HG02610 (cell line): ENCODE data around the gene SYT9.

Experiments used
- ATAC-seq: cut with Tn5 transposase; IDR thresholded peaks from one replicate; pipeline ENCODE4 v1.9.1; 2021; ENCODE audit warnings: mild to moderate bottlenecking, moderate library complexity; ENCODE audit not compliant: unreplicated experiment

Gene SYT9

DNA sequence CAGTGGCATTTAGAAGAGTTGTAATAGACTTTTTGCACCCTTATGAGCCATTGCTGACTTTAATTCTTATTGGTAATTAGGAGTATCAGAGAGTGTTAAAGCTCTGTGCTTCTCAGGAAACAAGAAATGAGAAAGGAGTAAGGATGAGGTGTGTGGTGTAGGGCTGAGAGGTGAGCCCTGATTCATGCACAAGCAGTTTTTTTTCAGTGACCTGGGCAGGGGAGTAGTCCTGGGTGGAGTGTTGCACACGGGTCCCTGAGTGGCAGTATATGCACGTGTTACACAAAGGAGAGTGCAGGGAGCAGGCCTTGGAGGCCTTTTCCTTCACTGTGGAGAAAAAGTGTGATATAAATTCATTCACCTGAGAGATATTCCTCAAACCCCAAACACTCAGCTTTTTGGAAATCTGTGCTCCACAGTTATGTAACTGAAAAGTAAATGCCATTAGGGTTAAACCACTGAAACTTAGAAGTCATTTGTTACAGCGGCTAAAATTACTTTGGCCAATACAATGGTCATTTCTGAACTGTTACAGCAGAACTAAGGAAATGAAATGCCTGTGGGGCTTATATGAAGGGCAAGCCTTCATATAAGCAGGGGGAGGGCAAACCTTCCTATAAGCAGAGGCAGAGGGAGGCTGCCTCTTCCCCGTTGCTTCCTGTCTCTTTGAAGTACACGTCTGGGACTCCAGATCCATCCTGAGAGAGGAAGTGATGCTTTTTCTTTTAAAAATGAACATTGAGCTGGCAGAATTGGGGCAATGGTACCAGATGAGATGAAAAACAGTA is 171.0 kb downstream of the SYT9 start:
- no peak for ATAC-seq

DNA sequence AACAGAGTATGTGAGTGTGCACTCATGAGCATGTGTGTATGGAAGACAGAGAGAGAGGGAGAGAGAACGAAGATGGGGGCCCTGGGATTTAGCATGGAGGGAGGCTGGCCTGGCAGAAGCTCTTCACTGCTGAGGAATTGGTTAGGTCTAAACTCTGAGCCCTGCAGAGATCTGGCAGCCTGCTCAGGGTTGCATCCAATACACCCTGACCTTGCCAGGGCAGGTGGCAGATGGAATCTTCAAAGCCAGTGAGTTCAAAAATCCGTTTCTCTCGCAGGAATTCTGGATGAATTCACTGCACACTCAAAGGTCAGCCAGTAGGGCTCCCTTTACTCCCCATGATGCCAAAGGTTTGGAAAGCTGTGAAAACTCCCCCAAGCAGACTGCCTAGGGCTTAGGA is 172.2 kb downstream of the SYT9 start:
- ATAC-seq: no peak

DNA sequence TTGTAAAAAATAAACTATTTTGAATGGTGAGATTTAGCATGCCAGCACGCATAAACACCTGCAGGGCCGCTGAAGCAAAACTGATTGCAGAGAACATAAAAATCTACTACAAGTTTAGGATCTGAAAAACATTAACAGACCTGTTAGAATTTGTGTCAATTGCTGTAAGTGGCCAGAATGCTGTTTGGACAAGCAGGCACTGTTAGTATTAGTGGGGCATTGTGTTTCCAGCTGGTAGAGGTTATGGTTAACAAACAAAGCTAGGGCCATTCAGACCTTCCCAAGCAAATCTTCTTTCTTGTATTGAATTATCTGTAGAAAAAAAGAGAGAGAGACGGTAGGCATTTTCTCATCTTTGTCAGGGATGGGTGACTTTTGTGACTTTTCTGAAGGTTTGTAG is 176.0 kb downstream of the SYT9 start:
- ATAC-seq: no peak

DNA sequence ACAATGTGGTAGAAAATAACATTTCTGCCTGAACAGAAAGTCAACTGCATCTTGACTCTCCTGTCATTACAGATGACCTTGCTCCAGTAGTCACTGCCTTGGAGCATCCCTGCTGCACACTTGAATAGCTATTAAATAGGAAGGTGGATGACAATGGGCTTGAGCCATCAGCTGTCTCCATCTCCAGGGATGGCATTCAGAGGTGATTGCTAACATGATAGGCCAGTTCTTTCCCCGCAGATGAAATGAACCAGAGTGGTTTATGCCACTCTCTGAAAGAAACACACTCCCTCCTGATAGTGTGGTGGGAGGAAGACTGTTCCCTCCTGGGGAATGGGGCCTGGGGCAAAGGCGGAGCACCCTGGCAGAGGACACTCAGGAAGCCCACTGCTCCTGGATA is 176.5 kb downstream of the SYT9 start:
- ATAC-seq: no peak

DNA sequence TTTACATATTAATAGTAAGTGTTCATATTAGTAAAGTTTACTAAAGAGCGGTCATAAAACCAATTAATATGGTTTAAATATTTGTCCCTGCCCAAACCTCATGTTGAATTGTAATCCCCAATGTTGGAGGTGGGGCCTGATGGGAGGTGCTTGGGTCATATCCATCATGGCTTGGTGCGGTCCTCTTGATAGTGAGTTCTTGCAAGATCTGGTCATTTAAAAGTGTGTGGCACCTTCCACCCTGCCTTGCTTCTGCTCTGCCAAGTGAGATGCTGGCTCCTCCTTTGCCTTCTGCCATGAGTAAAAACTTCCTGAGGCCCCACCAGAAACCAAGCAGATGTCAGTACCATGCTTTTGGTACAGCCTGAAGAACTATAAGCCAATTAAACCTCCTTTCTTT is 178.8 kb downstream of the SYT9 start:
- no peak for ATAC-seq

DNA sequence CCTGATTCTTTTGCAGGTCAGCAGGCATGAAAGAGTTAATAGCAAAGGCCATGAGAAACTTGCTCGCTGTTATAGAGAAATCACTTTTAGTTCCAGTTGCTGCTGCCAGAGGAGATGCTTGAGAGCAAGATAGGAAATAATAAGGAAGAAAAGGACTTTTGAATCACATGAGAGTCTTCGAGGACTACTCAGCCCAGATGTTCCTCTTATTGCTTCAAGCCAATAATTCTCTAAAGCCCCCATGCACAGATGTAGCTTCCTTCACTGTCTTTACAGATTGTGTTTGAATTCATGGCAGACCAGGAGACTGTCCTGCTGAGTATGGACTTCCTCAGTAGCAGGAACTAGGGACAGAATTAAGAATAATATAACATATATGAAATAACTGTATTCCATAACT is 183.5 kb downstream of the SYT9 start:
- no peak for ATAC-seq

DNA sequence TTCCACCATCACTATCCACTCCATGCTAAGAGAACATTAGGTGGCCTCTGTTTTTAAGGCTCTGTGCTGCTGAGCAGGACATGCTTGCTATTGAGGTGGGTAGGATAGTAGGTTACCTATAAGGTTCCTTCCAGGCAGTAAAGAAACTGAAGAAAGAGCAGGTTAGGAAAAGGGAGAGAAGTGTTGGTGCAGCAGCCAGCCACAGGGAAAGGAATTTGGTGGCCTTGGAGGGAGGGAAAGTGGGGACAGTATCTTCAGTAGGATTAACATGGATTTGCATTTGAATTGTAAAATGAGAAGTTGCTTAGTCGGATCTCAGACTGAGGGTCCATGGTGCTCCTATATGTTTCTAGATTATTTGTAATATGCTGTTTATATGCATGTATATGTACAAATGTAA is 184.4 kb downstream of the SYT9 start:
- no peak for ATAC-seq

DNA sequence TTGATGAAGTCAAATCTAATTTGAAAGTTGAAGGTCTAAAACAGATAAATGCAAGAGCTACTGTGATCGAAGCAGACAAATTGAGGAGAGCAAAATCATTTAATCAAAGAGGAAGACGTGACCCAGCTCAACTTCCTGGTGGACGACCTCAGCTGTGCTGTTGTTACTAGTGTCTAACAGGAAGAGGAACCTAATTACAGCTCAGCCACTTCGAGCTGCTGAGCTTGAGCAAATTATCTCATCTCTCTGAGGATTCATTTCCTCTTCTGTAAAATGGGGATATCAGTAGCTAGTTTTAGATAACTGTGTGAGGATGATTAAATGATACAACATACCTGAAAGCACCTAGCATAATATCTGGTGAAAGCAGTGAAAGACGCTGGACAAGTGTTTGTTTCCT is 185.0 kb downstream of the SYT9 start:
- ATAC-seq: peak; percentile 63

DNA sequence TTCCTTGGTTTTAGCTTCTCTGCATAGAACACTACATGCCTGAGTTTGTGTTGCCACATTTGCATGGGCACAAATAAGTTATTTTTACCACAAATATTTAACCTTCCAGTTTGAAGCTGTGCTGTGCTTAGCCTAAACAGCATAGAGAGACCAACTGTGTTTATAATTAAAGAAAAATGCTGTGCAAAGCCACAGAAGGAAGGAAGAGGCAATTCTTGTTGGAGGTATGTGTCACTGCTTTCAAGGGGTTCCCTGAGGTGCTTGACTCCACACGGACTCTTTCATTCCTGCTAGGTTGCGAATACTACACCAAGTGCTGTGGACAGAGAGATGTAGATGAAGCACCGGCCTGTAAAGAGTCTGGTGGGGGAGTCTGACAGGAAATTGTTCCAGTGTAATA is 186.0 kb downstream of the SYT9 start:
- no peak for ATAC-seq

DNA sequence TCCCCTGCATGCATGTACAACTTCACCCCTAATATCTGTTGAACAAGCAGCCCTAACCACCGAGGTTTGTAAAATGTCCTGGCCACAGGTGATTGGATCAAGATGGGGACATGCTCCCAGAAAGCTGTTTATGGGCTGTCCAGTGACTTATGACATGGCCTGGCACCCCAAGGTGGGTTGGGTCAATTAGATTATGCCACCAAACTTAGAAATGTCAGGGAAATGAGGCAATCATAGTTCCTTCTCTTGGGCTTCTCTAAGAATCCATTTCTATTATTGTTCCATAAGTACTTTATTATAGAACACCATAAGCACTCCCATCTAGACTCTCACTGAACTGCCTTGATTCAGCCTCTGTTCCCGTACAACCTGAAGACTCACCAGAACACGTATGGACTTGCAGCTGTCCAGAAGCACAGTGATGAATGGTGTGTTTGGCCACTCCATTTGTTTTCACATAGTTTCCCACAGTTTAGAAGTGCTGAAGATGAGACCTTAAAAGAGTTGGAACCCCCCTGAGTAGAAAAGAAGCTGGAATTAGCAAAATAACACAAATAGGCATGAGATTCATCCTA is 188.1 kb downstream of the SYT9 start:
- no peak for ATAC-seq

DNA sequence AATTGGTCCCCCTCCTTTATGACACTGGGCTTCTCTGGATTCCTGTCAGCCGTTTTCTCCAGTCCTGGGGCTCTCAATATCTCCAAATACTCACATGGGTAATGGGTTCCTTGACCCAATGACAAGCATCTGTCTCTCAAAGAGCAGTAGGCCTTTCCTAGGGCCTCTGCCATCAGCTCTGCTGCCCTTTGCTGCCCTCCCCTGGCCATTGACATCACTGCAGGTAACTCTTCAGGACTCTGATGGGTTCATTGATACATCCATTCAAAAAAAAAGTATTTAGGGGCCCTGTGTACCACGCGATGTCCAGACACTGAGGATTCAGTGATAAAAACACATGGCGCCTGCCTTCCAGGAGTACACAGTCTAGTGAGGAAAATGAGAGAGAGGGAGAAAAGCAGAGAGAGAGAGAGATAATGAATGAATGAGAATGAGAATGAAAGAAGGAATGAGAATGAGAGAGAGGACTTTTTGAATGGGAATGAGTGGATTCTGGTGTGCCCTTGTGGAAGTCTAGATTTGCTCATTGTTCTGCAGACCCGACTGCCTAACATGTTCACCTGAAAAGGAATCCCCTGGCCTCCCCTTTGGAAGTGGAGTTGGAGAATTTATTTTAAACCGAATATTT is 191.0 kb downstream of the SYT9 start:
- peak; percentile 90 for ATAC-seq

DNA sequence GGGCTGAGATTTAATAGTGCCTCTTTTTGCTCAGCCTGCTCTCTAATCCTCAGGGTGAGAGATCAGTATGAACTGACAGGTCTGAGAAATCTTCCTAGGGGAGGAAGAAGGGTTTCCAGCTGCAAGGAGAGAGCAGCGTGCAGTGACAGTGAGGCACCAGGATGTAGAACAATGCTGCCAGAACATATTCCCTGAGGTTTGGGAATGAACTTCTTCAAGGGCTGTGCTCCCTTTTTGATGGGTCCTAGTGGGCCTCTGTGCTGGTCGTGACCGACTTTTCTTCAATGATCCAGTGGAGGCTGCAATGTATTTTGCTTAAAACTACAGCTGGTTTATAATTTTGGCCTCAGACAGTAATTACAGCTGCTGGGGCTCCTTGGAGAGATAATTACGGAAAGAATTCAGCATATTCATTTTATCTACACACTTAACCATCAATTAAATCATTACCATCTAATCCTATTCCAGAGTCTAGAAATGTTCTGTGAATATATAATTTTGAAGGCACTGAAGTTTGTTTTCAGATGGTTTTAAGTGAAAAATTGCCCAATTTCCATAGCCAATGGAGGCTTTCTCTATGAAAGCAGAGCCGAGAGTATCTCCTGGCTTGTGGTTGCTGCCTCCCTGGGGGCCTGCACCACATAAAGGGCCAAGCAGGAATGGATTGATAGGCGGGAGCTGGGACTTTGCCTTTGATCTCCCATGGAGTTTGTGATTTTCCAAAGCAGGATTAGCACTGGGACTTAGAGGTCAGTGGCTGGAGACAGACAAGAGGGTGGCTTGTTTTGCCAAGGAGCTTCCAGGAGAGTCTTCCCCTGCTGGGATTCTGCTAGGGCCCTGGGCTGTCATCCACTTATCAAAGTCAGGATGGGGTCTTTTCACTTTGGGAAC is 192.6 kb downstream of the SYT9 start:
- ATAC-seq: no peak

DNA sequence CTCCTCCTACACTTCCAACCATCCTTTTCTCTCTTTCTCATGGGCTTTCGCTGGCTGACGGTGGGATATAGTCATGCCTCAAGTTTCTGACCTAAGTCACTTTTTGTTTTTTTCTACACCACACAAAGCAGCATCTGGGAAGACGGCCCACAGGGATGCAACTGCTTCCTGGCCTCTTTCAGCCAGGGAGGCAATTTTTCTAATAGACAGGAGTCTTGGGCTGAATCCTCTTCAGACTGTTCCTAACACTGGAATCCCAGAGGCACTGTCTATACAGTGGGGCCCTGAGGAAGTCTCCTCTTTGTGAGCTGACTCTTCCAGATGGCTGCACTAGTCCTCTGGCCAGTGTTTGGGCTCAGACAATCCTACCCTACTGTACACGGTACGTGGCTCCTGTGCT is 193.9 kb downstream of the SYT9 start:
- ATAC-seq: no peak

DNA sequence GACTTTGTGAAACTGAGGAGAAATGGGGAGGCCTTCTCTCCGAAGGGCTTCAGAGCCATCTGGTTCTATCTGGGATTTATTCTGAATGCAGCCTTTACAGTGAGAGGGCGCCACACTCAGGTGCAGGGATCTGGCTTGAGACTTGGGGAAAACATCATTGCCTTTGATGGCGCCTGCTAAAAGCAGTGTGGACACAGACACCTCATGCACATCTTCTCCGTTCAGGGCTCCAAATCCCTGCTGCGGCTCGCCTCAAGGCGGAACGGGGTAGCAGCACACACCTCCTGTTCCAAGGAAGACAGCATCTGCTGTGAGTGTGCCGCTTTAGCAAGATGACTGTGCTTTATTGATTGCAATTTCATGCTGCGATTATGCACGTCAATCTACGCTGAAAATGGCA is 196.5 kb downstream of the SYT9 start:
- no peak for ATAC-seq

DNA sequence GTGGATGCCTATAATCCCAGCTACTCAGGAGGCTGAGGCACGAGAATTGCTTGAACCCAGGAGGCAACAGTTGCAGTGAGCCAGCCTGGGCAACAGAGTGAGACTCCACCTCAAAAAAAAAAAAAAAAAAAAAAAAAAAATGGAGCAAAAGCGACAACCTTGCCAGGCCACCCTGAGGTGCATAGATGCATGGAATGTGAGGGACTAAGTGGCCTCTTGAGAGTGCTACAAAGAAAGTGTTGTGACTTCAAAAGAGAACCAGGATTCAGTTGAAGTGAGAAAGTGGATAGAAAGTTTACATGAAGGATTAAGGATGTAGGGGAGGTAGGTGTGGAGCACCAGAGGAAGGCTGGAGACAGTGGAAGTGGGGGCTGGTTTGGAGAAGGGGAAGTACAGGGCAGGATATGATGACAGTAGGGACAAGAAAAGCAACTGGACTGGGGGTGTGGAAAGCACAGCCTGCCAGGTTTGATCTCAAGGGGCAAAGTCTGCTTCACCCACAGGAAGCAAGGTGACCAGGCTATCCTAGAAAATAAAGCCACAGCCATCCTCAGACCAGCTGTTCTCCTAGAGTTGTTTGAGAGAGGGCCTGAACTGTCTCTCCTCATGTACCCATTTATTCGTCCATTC is 197.6 kb downstream of the SYT9 start:
- ATAC-seq: no peak

DNA sequence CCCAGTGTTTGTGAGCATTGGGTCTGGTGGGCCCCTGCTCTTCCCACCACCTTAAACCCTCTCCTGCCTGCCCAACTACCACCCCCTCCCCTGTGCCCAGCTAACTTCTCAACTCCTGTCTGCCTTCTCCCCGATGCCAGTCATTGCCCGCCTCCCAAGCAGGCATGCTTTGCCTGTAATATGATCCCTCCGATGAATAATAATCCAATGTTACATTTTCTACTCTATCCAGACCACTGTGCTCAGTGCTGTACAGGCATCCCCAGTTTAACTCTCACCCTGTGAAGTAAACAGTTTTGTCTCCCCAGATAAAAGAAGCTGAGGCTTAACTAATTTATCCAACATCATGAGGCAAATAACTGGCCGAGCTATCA is 198.1 kb downstream of the SYT9 start:
- ATAC-seq: no peak

DNA sequence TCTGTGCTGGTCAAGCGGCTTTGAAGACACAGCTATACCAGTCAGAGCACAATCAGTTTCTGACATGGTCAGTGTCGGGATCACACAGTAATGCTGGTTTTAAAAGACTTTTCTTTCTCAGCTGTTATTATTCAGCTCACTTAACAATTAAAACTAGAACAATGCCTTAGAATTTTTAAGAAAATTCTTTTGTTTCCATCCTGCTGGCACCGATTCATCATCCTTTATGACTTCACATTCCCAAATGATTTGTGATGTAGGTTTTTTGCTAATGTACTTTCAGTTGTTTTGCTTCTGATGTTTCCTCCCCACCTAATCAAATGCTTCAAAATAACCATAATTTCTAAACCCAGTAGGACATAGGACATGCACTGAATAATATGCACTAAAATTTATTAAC is 199.1 kb downstream of the SYT9 start:
- ATAC-seq: no peak

DNA sequence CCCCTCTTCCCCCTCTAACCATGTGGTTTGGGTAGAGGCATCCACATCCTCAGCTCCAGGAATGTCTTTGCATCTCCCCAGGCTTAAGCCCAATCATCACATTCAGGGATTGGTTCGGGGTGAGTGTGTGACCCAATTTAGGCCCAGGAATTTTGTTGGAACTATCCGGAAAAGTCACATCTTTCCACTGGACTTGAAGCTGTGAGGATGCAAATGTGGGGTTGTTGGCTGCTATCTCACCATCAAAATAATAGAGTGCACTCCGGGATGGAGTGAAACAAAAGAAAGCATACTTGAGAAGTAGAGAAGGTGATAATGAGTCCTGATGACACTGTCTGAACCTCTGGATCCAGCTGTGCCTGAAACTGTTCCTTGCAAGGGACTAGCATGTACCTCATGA is 199.8 kb downstream of the SYT9 start:
- ATAC-seq: no peak

DNA sequence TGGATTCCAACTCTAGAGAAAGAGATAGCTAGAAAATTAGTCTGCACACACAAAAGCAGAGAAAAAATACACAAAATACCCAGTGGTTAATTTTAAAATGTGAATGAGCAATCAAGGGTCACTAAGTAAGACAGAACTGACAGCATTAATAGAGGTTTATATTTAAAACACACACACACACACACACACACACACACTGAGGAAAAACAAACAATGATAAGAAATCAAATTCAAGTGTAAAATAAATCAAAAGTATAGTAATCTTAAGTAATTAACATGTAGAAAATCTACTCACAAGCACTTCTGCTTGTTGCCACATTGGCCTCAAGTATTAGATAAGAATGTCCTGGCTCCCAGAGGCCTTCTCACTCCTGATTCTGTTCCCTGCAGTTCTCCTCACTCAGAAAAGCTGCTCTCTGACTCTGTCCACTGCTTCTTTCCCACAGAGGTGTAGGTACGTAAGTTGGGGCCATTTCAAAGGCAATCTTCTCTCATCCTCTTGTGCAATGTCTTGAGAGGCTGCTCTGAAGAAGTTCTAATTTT is 200.3 kb downstream of the SYT9 start:
- ATAC-seq: no peak

DNA sequence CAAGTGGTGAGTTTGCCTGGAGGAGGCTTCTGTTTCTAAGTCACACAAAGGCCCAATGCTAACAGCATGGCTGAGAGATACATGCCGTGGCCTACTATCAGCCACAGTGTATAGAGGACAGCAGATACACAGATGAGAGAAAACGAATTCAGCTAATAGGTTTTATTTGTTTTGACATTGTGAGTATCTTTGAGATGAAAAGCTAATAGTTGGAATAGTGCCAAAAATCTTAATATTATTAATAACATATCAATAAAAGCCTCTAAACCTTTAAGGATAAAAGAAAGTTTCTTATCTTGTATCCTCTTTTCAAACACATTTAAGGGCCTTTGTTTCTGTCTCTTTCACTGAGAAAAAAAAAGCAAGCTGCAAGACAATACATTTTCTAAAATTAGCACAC is 203.2 kb downstream of the SYT9 start:
- no peak for ATAC-seq

DNA sequence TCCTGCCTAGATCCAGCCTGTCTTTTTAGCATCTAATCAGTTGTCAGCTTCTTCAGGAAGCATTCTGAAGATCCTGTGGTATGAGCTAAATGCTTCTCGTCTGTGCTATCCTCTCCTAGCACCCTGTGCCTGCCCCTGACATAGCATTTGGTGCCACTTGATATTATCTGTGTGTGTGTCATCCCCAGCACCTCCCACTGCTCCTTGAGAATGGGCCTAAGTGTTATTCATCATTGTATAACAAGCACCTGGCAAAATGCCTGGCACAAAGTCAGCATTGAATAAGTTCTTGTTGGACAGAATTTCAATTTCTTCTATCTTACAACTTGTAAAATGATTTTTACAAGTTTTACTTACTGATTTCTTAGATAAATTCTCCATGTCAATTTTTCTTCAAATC is 205.5 kb downstream of the SYT9 start:
- ATAC-seq: no peak
